Gastrocnemius medialis (tissue), 4 donors: ENCODE data around the gene NPB.

ENCODE experiments used
- POLR2A ChIP-seq, 2 donors: fragments of 450-650 bp; IDR thresholded peaks; one replicate each; pipeline ENCODE4 v1.6.1; 2017; ENCODE audit warnings: antibody characterized with exemption in 2 of 2, mild to moderate bottlenecking in 2 of 2, moderate library complexity in 2 of 2
- TF ChIP-seq, protein P1 (sequence below), 5 experiments: fragments of 450-650 bp in 3 of 5; fragments of 200-600 bp in 2 of 5; sonication (generic) in 2 of 5; IDR thresholded peaks in 4 of 5; conservative IDR thresholded peaks in 1 of 5; 1 replicate in 4 of 5; 2 replicates in 1 of 5; pipeline ENCODE4 v1.5.1; 2016 to 2019; ENCODE audit warnings: antibody characterized with exemption in 5 of 5, mild to moderate bottlenecking in 3 of 5, moderate library complexity in 3 of 5

DNA sequence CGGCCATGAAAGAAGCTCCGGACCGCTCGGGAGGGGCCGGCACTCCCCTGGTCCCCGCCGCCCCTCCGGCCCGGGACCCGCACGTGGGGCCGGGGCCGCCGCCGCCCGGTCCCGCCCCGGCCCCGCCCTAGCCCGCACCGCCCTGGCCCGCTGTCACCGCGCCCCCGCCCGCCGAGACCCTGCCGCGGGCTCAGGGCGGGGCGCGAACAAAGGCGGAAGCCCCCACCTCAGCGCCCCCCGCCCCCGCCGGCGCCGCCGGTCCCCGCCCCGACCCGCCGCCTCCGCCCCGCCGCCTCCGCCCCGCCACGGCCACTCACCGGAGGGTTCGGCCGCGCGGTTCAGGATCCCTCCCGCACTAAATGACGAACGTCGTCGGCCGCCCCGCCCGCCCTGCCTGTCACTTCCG is 31.1 kb upstream of the NPB start, which contains the start of gene ARHGDIA:
- TF ChIP-seq, protein P1, sequence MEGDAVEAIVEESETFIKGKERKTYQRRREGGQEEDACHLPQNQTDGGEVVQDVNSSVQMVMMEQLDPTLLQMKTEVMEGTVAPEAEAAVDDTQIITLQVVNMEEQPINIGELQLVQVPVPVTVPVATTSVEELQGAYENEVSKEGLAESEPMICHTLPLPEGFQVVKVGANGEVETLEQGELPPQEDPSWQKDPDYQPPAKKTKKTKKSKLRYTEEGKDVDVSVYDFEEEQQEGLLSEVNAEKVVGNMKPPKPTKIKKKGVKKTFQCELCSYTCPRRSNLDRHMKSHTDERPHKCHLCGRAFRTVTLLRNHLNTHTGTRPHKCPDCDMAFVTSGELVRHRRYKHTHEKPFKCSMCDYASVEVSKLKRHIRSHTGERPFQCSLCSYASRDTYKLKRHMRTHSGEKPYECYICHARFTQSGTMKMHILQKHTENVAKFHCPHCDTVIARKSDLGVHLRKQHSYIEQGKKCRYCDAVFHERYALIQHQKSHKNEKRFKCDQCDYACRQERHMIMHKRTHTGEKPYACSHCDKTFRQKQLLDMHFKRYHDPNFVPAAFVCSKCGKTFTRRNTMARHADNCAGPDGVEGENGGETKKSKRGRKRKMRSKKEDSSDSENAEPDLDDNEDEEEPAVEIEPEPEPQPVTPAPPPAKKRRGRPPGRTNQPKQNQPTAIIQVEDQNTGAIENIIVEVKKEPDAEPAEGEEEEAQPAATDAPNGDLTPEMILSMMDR (IDR thresholded peaks at IDR 0.05 in 4 of 5, conservative IDR thresholded peaks at IDR 0.05 in 1 of 5), result no peak
- no peak for TF ChIP-seq POLR2A (IDR thresholded peaks at IDR 0.05)
